GM12878 (cell line): ENCODE measurements around the gene AXDND1.
"Not testable (repeated sequence)": the region's sequence is repeated elsewhere in the genome, so short reads cannot be mapped to it uniquely, and the experiment has no call there.

Source experiments
- POLR2AphosphoS2 ChIP-seq: IDR thresholded peaks from 2 replicates; pipeline ENCODE4 v1.6.1; 2011; ENCODE audit warnings: low read depth, mild to moderate bottlenecking, low read length, improper control_type of control experiment, moderate library complexity
- POLR2AphosphoS5 ChIP-seq: IDR thresholded peaks from 2 replicates; pipeline ENCODE4 v1.6.1; 2011; ENCODE audit warnings: mild to moderate bottlenecking, low read length, inconsistent platforms

DNA sequence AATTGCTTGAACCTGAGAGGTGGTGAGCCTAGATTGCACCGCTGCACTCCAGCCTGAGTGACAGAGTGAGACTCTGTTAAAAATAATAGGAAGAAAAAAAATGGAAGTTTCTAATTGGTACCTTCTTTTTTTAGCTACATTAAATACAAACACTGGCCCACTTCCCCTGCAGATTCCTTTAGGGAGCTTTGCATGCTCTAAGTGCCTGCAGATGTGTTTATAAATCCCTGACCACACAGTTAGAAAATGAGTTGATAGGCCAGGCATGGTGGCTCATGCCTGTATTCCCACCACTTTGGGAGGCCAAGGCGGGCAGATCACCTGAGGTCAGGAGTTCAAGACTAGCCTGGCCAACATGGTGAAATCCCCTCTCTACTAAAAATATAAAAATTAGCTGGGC is 4.1 kb upstream of the AXDND1 start:
- TF ChIP-seq POLR2AphosphoS5, POLR2AphosphoS2: not testable (repeated sequence)
